ENCODE data around the gene BCAT1.
"Not testable (repeated sequence)": the region's sequence is repeated elsewhere in the genome, so short reads cannot be mapped to it uniquely, and the experiment has no call there.

BCAT1 gene

DNA sequence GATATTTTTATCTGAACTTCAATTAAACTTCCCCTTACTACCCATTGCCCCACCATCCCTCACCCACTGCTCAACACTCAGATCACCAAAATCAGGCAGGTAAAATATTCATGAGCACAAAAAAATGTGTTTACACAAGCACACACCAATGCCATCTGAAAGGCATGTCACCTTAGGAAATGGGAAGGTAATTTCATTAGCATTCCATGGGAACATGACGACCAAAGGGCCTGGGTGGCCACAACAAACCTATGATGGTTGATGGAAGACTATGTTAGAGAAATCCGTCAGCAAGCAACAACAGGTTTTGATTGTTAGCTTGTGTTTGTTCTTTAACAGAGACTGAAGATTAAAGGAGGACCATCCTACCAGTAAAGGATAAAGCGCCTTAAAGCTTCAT lies 97.6 kb downstream of the BCAT1 start:
- DNase-seq, result no peak

DNA sequence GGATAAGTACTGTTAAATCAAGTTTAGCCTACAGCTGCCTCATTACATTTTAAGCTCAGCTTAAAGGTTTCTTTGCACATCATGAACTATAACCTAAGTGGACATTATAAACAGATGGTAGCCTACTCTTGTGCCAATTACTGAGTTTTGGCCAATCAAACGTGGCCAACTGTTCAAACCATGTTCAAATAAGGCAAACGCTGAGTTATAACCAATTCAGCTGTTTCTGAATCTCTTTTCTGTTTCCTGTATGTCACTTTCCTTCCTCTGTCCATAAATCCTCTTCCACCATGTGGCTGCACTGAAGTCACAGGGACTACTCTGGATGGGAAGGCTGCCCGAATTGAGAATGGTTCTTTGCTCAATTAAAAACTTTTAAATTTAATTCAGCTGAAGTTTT lies 98.4 kb downstream of the BCAT1 start:
- no peak for DNase-seq

GRCh38 chr12:24848941-24849477 lies 99.9 kb downstream of the BCAT1 start:
- DNase-seq, result no peak

DNA sequence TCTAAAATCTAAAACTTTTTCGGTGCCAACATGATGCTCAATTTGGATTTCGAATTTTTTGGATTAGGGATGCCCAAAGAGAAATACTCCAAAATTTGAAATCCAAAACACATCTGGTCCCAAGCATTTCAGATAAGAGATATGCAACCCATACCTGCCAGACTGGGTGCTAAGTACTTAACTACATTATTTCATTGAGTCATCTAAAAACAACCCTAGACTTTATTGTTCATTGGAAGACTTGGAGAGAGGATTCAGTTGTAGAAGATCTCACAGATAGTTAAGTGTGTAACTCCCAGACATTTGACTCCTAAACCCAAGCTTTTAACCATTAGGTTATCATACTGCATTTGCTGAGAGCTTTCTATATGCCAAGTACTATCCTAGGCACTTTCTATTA lies 102.2 kb downstream of the BCAT1 start:
- DNase-seq, result no peak

DNA sequence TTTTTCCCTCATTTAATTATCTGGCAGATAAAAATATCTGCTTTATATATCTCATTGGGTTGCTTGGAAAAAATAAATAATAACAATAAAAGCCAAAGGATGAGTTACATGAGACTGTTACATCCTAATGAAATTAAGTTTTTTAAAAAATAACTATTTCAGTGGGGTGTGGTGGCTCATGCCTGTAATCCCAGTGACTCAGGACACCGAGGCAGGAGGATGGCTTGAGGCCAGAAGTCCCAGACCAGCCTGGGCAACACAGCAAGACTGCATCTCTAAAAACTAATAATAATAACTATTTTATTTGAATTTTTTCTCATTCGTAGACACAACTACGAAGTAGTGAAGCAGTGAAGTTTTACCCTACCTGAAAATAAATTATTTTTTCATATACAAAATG lies 103.3 kb downstream of the BCAT1 start:
- DNase-seq, result no peak

GRCh38 chr12:24840046-24840800 lies 108.7 kb downstream of the BCAT1 start:
- DNase-seq, result no peak

- DNase-seq, result no peak
Measured at GRCh38 chr12:24839268-24839791, 109.6 kb downstream of the BCAT1 start.

- no peak for DNase-seq
Measured at GRCh38 chr12:24838531-24838950, 110.4 kb downstream of the BCAT1 start.

GRCh38 chr12:24835377-24835776 lies 113.5 kb downstream of the BCAT1 start:
- DNase-seq, result no peak

DNA sequence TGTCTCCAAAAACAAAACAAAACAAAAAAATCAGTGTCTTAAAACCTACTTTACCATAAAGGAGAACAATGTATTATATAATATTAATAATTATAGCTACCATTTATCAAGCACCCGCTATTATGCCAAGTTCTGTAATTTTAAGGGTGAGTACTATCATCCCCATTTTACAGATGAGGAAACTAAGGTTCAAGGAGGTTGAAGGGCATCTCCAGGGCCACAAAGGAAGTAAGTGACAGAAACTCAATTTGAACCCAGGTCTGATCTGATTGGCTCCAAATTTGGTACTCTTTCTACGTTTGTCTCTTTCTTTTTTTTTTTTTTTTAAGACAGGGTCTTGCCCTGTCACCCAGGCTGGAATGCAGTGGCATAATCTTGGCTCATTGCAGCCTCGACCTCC lies 115.4 kb downstream of the BCAT1 start:
- DNase-seq, result no peak

DNA sequence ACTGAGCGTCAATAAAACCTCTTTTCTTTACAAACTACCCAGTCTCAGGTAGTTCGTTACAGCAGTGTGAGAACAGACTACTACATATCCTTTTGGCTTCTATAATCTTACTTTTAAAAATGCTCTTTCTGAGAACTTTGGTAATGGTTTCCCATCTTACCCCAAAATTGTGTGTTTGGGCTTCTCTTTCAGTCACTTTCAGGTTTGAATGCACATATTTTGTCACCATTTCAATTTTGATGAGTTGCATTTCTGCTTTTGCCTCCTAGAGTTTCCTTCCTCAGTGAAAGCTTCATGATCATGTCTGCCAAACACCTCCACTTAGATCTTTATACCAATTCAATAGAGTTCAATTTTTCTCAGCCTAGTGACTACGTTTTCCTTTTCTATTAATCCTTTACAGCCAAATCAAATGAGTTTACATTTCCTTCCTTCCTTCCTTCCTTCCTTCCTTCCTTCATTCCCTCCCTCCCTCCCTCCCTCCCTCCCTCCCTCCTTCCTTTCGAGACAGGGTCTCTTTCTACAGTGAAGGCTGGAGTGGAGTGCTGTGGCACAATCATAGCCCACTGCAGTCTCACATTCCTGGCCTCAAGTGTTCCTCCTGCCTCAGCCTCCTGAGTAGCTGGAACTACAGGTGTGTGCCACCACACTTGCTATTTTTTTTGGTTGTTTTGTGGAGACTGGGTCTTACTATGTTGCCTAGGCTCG lies 124.9 kb downstream of the BCAT1 start:
- DNase-seq, result no peak

GRCh38 chr12:24822121-24822899 lies 126.6 kb downstream of the BCAT1 start:
- no peak for DNase-seq

DNA sequence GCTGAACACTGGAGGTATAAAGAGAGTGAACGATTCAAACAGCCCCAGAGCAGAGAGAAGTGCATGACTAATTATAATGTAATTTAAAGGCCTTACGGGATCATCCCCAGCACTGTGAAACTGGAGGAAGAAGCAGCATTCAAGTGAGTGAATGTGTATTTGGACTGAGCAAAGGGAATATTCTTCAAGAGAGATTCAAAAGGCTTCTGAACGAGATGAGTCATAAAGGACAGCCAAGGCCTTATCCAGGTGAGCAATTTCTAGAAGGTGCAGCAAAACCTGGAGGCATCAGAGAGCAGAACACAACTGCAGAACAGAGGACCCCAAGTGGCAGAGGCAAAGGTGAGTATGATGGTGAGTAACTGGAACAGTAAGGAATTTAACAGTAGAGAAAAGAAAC lies 127.2 kb downstream of the BCAT1 start:
- DNase-seq, result peak; percentile 30

DNA sequence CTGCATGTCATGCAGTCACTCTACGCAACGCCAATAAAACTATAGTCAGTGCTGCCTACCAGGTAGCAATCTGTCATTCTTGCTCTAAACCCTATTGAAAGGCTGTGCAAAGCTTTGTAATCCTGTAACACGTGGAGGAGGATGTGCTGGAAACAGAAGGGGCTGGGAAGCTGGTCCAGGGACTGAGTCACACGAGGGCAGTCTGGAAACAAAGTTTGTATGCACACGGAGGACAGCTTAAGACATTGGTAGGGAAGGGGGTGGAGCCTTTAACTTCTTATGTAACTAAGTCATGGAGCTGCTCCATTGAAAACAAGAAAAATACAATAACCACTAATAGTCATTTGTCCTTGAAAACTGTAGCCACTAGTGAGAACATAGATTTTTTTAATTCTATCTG lies 128.0 kb downstream of the BCAT1 start:
- DNase-seq, result no peak

GRCh38 chr12:24818351-24818750 lies 130.6 kb downstream of the BCAT1 start:
- DNase-seq, result no peak

GRCh38 chr12:24815114-24815423 lies 133.8 kb downstream of the BCAT1 start:
- DNase-seq, result no peak

DNA sequence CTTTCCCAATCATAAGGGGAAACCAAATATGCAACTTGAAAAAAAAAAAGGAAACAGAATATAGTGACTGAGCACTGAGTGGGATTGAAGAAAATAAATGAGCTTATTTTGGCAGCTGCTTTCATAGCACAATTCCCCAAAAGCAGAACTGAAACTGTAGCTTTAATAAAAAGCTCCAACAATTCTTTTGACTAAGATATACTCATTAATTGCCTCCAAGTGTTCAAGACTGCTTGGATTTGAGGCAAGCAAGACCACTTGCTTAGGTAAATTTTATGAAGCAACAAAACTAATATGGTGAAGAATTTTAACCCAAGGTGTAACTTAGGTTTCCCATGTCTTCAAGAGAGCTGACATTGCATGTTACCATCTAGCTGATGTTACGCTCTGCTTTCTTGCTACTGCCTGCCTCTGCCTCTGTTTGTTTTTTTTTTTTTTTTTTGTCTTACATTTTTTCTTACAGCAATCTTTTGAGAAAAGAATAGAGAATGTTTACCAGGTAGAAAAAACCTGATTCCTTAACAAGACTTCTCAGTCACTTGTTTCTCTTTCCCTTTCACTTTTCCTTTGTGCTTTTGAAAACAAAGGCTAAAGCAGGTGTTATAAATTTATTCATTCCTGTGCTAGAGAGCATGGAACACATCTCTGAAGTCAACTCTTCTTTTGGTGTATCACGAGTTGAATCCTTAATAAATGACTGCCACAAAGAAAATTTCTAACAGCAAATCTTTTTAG lies 134.4 kb downstream of the BCAT1 start:
- no peak for DNase-seq

- DNase-seq, result no peak
Measured at GRCh38 chr12:24810378-24810777, 138.5 kb downstream of the BCAT1 start.

- not testable (repeated sequence) for DNase-seq
Measured at GRCh38 chr12:24809306-24809705, 139.6 kb downstream of the BCAT1 start.

DNA sequence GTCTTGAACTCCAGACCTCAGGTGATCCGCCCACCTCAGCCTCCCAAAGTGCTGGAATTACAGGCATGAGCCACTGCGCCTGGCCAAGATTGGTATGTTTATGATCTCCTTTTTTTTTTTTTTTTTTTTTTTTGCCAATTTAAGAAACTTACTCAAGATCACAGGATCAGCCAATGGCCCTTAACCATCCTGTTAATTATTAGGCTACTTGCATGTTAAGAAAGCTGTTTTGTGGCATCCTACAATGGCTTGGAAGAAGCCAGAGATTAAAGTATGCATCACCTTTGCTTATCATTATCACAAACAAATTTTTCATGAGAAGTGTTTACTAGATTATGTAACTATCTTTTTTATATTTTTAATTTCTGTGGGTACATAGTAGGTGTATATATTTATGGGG lies 140.2 kb downstream of the BCAT1 start:
- DNase-seq, result no peak

GRCh38 chr12:24806386-24806785 lies 142.5 kb downstream of the BCAT1 start:
- DNase-seq, result no peak

DNA sequence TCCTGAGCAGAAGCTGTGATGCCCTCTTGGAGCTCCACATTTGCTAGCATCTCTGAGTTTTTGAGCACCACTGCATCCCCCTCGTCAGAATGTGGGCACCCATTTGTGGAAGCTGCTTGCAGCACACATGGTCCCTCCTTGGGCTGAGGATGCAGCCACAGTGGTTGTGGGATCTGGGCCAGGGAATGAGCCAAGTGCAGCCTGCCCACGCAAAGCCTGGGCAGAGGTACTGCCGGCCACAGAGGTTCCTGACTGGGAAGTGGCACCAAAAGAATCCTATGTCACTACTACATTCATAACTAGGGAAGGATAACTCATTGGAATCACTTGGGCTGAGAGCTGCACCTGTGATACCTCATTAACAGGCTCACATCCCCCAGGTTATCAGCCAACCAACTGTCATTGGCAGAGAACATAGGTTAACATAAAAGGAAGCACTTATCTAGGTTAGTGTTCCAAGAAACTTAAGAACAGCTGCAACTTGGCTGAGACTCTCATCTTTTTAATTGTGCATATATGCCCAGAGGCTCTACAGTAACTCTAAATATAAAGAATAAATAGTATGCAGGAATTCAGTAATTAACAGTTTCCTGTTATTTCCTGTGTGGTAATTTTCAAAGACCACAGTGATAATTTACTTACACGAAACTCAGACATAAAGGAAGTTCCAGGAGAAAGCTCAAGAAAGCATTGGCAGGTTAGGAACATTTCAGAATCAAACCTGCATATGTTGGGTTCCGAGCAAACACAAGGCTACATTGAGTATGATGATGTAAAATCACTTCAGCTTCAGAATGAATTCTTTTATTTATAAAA lies 145.3 kb downstream of the BCAT1 start:
- DNase-seq, result no peak
